Spleen (tissue), 11 donors: ENCODE results near the gene LGALS8. TPM values are rescaled to one million over a fixed set of nuclear protein-coding genes. Genes with fewer than 3 reads are reported as not detected.
"Not testable (repeated sequence)": the region's sequence is repeated elsewhere in the genome, so short reads cannot be mapped to it uniquely, and the experiment has no call there.

Experiments used
- DNase-seq: peaks from one replicate; pipeline ENCODE4 v3.0.0-alpha.2; 2020
- H3K27ac ChIP-seq, 8 donors: fragments of 200-600 bp; sonication (generic) in 7 of 8; 1 replicate in 4 of 8; 2 replicates in 4 of 8; pipeline versions ENCODE4 v1.5.0 to v1.8.0; 2016 to 2021; ENCODE audit warnings: inconsistent platforms in 4 of 8, mild to moderate bottlenecking in 4 of 8, moderate library complexity in 1 of 8
- H3K27me3 ChIP-seq, 7 donors: fragments of 200-600 bp; sonication (generic) in 6 of 7; replicated peaks in 1 of 7; 1 replicate in 4 of 7; 2 replicates in 3 of 7; pipeline versions ENCODE4 v1.5.0 to v1.8.0; 2016 to 2021; ENCODE audit warnings: inconsistent platforms in 3 of 7, mild to moderate bottlenecking in 1 of 7
- H3K36me3 ChIP-seq, 6 donors: fragments of 200-600 bp; sonication (generic) in 5 of 6; 1 replicate in 4 of 6; 2 replicates in 2 of 6; pipeline versions ENCODE4 v1.5.0 to v1.8.0; 2016 to 2021; ENCODE audit warnings: inconsistent platforms in 2 of 6
- H3K4me1 ChIP-seq, 6 donors: fragments of 200-600 bp; sonication (generic) in 5 of 6; 1 replicate in 3 of 6; 2 replicates in 3 of 6; pipeline versions ENCODE4 v1.5.0 to v1.8.0; 2016 to 2021; ENCODE audit warnings: inconsistent platforms in 3 of 6
- H3K4me3 ChIP-seq, 8 donors: fragments of 200-600 bp; sonication (generic) in 7 of 8; 1 replicate in 4 of 8; 2 replicates in 4 of 8; pipeline versions ENCODE4 v1.5.0 to v1.8.0; 2016 to 2021; ENCODE audit warnings: inconsistent platforms in 4 of 8, mild to moderate bottlenecking in 4 of 8, moderate library complexity in 2 of 8
- H3K9me3 ChIP-seq, 8 donors: fragments of 200-600 bp; sonication (generic) in 7 of 8; 1 replicate in 4 of 8; 2 replicates in 4 of 8; pipeline versions ENCODE4 v1.5.0 to v1.8.0; 2016 to 2021; ENCODE audit warnings: inconsistent platforms in 4 of 8
- CTCF ChIP-seq, 11 experiments: fragments of 200-600 bp in 7 of 11; fragments of 450-650 bp in 4 of 11; sonication (generic) in 4 of 11; IDR thresholded peaks in 8 of 11; conservative IDR thresholded peaks in 3 of 11; 1 replicate in 7 of 11; 2 replicates in 4 of 11; pipeline versions ENCODE4 v1.4.0 to v1.8.0; 2016 to 2021; ENCODE audit warnings: antibody characterized with exemption in 11 of 11, inconsistent platforms in 4 of 11, mild to moderate bottlenecking in 1 of 11
- POLR2A ChIP-seq, 3 donors: fragments of 450-650 bp; IDR thresholded peaks; one replicate each; pipeline ENCODE4 v1.5.1; 2017; ENCODE audit warnings: antibody characterized with exemption in 3 of 3, mild to moderate bottlenecking in 1 of 3
- POLR2AphosphoS5 ChIP-seq, 3 donors: sonication (generic); formaldehyde crosslinking; IDR thresholded peaks; one replicate each; pipeline ENCODE4 v1.5.1; 2017; ENCODE audit warnings: antibody characterized with exemption in 3 of 3
- WGBS, 5 donors: extraction: QIAGEN DNeasy Blood & Tissue Kit in 3 of 5; methylation state at CpG; one replicate each; pipeline versions ENCODE4 v1.1.5 to v1.1.7; 2013 to 2018; 5-methylcytosine and 5-hydroxymethylcytosine counted together
- intact Hi-C: fragments of 100-400 bp; cut with DNase I; formaldehyde crosslinking; loops from one replicate; pipeline ENCODE4 v1.15.0; 2023; ENCODE audit warnings: low total_unique reads
- polyA plus RNA-seq, 3 donors: library from polyadenylated mRNA; stranded (reverse); fragments of 200-250 nt; gene quantifications; one replicate each; pipeline ENCODE4 v1.2.1, GENCODE V29; 2013
- total RNA-seq, 7 donors: library from RNA; depleted of rRNA in 3 of 7; stranded (reverse); fragments of >200 nt in 3 of 7; fragmentation: NEBNext Ultra II Directional in 4 of 7; extraction: Animal tissue kit (Norgen Biotek cat#: 25700) in 4 of 7; gene quantifications; one replicate each; pipeline versions ENCODE4 v1.1.0 to v1.2.1, GENCODE V29; 2016 to 2021
- donor health status: healthy with polysubstance abuse.
- donor health status: DM: no; HTN: no; CAD: no; lungs with moderate emphysema.
- donor health status: DM: no; HTN: no; CAD: no.
- donor health status: Bipolar disorder and iron deficiency.
- donor health status: healthy.
- donor health status: DM: no; HTN: no; CAD: no.
- donor health status: DM: yes; HTN: yes; CAD: no.

Gene LGALS8
- total and polyA plus RNA-seq, 10 donors: 18.4 to 276 (median 143) TPM

GRCh38 chr1:236578661-236579060 lies 54.9 kb downstream of the LGALS8 start:
- TF ChIP-seq POLR2AphosphoS5 (IDR thresholded peaks at IDR 0.05): no peak
- TF ChIP-seq POLR2A (IDR thresholded peaks at IDR 0.05): no peak
- no peak for TF ChIP-seq CTCF (IDR thresholded peaks at IDR 0.05 in 8 of 11, conservative IDR thresholded peaks at IDR 0.05 in 3 of 11)

GRCh38 chr1:236580404-236580803 lies 56.6 kb downstream of the LGALS8 start:
- H3K9me3 ChIP-seq, H3K4me1 ChIP-seq, H3K27me3 ChIP-seq, H3K27ac ChIP-seq, DNase-seq, intact Hi-C loops, H3K4me3 ChIP-seq: not testable (repeated sequence)
- H3K36me3 ChIP-seq: peaks cover 0 to 100% (median 88%) of the 10 kb centered on the region in 6 donors
- WGBS, 5 donors: 94 to 100% (median 98%) methylated on average over 3 of the region's 3 CpGs

More at GRCh38 chr1:236578661-236579060, 54.9 kb downstream of the LGALS8 start:
- no peaks in the 10 kb centered on the region for H3K9me3 ChIP-seq
- intact Hi-C loops: no loop called here
- no peak for DNase-seq
- H3K4me3 ChIP-seq: no peak overlapping the region
- H3K27ac ChIP-seq: no peak overlapping the region
- WGBS, 5 donors: 96 to 100% (median 98%) methylated on average over 3 of the region's 3 CpGs
- no peaks in the 10 kb centered on the region for H3K4me1 ChIP-seq
- H3K27me3 ChIP-seq: no peaks in the 10 kb centered on the region
- H3K36me3 ChIP-seq: peaks cover 0 to 100% (median 88%) of the 10 kb centered on the region in 6 donors

GRCh38 chr1:236581528-236581927 lies 57.7 kb downstream of the LGALS8 start:
- 81 to 93% (median 89%) methylated on average over 2 of the region's 2 CpGs for WGBS, 5 donors
- H3K36me3 ChIP-seq: peaks cover 0 to 100% (median 88%) of the 10 kb centered on the region in 6 donors

GRCh38 chr1:236589531-236589930 lies 65.7 kb downstream of the LGALS8 start:
- 83 to 91% (median 88%) methylated on average over 4 of the region's 4 CpGs for WGBS, 5 donors
- H3K27ac ChIP-seq: no peak overlapping the region
- no peak overlapping the region for H3K4me3 ChIP-seq
- no peaks in the 10 kb centered on the region for H3K9me3 ChIP-seq
- peaks cover 0 to 100% (median 85%) of the 10 kb centered on the region in 6 donors for H3K36me3 ChIP-seq
- intact Hi-C loops: no loop called here
- no peaks in the 10 kb centered on the region for H3K4me1 ChIP-seq
- TF ChIP-seq POLR2AphosphoS5 (IDR thresholded peaks at IDR 0.05) (no peak), CTCF (IDR thresholded peaks at IDR 0.05 in 8 of 11, conservative IDR thresholded peaks at IDR 0.05 in 3 of 11) (no peak), POLR2A (IDR thresholded peaks at IDR 0.05) (no peak)
- DNase-seq: no peak
- H3K27me3 ChIP-seq: no peaks in the 10 kb centered on the region

More at GRCh38 chr1:236581528-236581927, 57.7 kb downstream of the LGALS8 start:
- no peaks in the 10 kb centered on the region for H3K27me3 ChIP-seq
- no peaks in the 10 kb centered on the region for H3K4me1 ChIP-seq
- H3K4me3 ChIP-seq: no peak overlapping the region
- H3K27ac ChIP-seq: no peak overlapping the region
- TF ChIP-seq POLR2AphosphoS5 (IDR thresholded peaks at IDR 0.05) (no peak), POLR2A (IDR thresholded peaks at IDR 0.05) (no peak), CTCF (IDR thresholded peaks at IDR 0.05 in 8 of 11, conservative IDR thresholded peaks at IDR 0.05 in 3 of 11) (no peak)
- DNase-seq: no peak
- no peaks in the 10 kb centered on the region for H3K9me3 ChIP-seq
- intact Hi-C loops: no loop called here
